IPS-NIHi7 (cell line): ENCODE data around the gene RTP5.
"Not testable (repeated sequence)": the region's sequence is repeated elsewhere in the genome, so short reads cannot be mapped to it uniquely, and the experiment has no call there.

ENCODE experiments used
- DNase-seq: peaks from one replicate; pipeline ENCODE4 v3.0.0; 2012; ENCODE audit warnings: mixed read lengths; ENCODE audit errors: extremely low spot score

Gene RTP5

GRCh38 chr2:241902357-241902991, 32.9 kb downstream of the RTP5 start:
- no peak for DNase-seq

- no peak for DNase-seq
Observed at GRCh38 chr2:241903121-241904010, 33.8 kb downstream of the RTP5 start.

GRCh38 chr2:241904011-241904718, 34.6 kb downstream of the RTP5 start:
- DNase-seq: no peak

- DNase-seq: no peak
Observed at GRCh38 chr2:241904791-241905710, 35.5 kb downstream of the RTP5 start.

GRCh38 chr2:241905716-241906377, 36.3 kb downstream of the RTP5 start:
- DNase-seq: no peak

- not testable (repeated sequence) for DNase-seq
Observed at GRCh38 chr2:241906378-241906770, 36.8 kb downstream of the RTP5 start.

GRCh38 chr2:241906826-241907570, 37.5 kb downstream of the RTP5 start:
- no peak for DNase-seq

GRCh38 chr2:241907831-241908230, 38.3 kb downstream of the RTP5 start:
- DNase-seq: not testable (repeated sequence)

GRCh38 chr2:241908686-241909420, 39.3 kb downstream of the RTP5 start:
- no peak for DNase-seq

GRCh38 chr2:241909769-241910168, 40.2 kb downstream of the RTP5 start:
- no peak for DNase-seq

GRCh38 chr2:241910604-241911520, 41.3 kb downstream of the RTP5 start:
- no peak for DNase-seq

GRCh38 chr2:241911551-241911950, 42.0 kb downstream of the RTP5 start:
- DNase-seq: no peak

- DNase-seq: no peak
Observed at GRCh38 chr2:241912021-241912555, 42.6 kb downstream of the RTP5 start.

- DNase-seq: no peak
Observed at GRCh38 chr2:241913703-241914102, 44.2 kb downstream of the RTP5 start.

GRCh38 chr2:241914542-241914941, 45.0 kb downstream of the RTP5 start:
- DNase-seq: no peak

GRCh38 chr2:241921631-241922030, 52.1 kb downstream of the RTP5 start:
- not testable (repeated sequence) for DNase-seq

- DNase-seq: no peak
Observed at GRCh38 chr2:241922411-241922810, 52.9 kb downstream of the RTP5 start.
